Heart right ventricle (tissue), 16 donors: Measurements from ENCODE around the gene GRM3. TPM values are rescaled to one million over a fixed set of nuclear protein-coding genes. Genes with fewer than 3 reads are reported as not detected.

Experiments
- ATAC-seq, 8 donors: fragments of 200-7000 bp; cut with Tn5 transposase; one replicate each; pipeline ENCODE4 v1.9.1; 2020; ENCODE audit warnings: mild to moderate bottlenecking in 8 of 8, moderate library complexity in 8 of 8, moderate number of reproducible peaks in 1 of 8
- DNase-seq, 2 donors: peaks; one replicate each; pipeline ENCODE4 v3.0.0-alpha.2; 2020
- H3K27ac ChIP-seq, 10 donors: fragments of 200-600 bp; sonication (generic) in 2 of 10; one replicate each; pipeline versions ENCODE4 v1.5.0 to v1.8.0; 2020 to 2022; ENCODE audit warnings: mild to moderate bottlenecking in 3 of 10
- H3K27me3 ChIP-seq, 7 donors: fragments of 200-600 bp; one replicate each; pipeline ENCODE4 v1.8.0; 2021 to 2022; ENCODE audit warnings: mild to moderate bottlenecking in 2 of 7
- H3K36me3 ChIP-seq, 9 donors: fragments of 200-600 bp; sonication (generic) in 1 of 9; one replicate each; pipeline versions ENCODE4 v1.5.0 to v1.8.0; 2020 to 2022; ENCODE audit warnings: mild to moderate bottlenecking in 2 of 9
- H3K4me1 ChIP-seq, 9 donors: fragments of 200-600 bp; sonication (generic) in 1 of 9; one replicate each; pipeline versions ENCODE4 v1.5.0 to v1.8.0; 2020 to 2022; ENCODE audit warnings: mild to moderate bottlenecking in 4 of 9
- H3K4me3 ChIP-seq, 10 donors: fragments of 200-600 bp; sonication (generic) in 2 of 10; one replicate each; pipeline versions ENCODE4 v1.5.0 to v1.8.0; 2020 to 2022; ENCODE audit warnings: mild to moderate bottlenecking in 7 of 10, moderate library complexity in 2 of 10
- H3K9me3 ChIP-seq, 11 donors: fragments of 200-600 bp in 10 of 11; sonication (generic) in 2 of 11; one replicate each; pipeline versions ENCODE4 v1.5.0 to v1.8.0; 2013 to 2022; ENCODE audit warnings: mild to moderate bottlenecking in 2 of 11, control low read depth in 1 of 11, moderate library complexity in 1 of 11
- CTCF ChIP-seq, 9 donors: fragments of 200-600 bp; sonication (generic) in 2 of 9; IDR thresholded peaks; one replicate each; pipeline versions ENCODE4 v1.5.0 to v1.8.0; 2021 to 2022; ENCODE audit warnings: antibody characterized with exemption in 9 of 9, mild to moderate bottlenecking in 5 of 9, moderate library complexity in 1 of 9
- WGBS, 2 donors: extraction: QIAGEN DNeasy Blood & Tissue Kit; methylation state at CpG; one replicate each; pipeline ENCODE4 v1.1.7; 2013; ENCODE audit warnings: inconsistent platforms in 1 of 2; 5-methylcytosine and 5-hydroxymethylcytosine counted together
- intact Hi-C, 10 donors: fragments of 100-400 bp; cut with DNase I; formaldehyde crosslinking; loops; one replicate each; pipeline versions ENCODE4 v1.11.1 to v1.14.2; 2022
- polyA plus RNA-seq, 2 donors: library from polyadenylated mRNA; stranded (reverse); fragments of 200-250 nt; gene quantifications; one replicate each; pipeline ENCODE4 v1.2.3, GENCODE V29; 2013
- total RNA-seq, 10 donors: library from RNA; stranded (reverse); fragmentation: NEBNext Ultra II Directional in 3 of 10; extraction: Animal tissue kit (Norgen Biotek cat#: 25700) in 3 of 10; gene quantifications; one replicate each; pipeline versions ENCODE4 v1.2.1 to v1.2.4, GENCODE V29; 2021 to 2023
- donor health status: Arrhythmogenic right ventricular cardiomyopathy.
- donor health status: ischemic (EF 13 %, LVEDD 7.1; RV severe dilation, severe dysfunction).
- donor health status: healthy with polysubstance abuse.
- donor health status: DM: no; HTN: yes; CAD: no.
- donor health status: DM: no; HTN: no; CAD: no.
- donor health status: ischemic (EF 25% LVEDD 6.9; RV normal size, moderate dysfunction).
- donor health status: ischemic (EF 25% LVEDD 5.7; RV mildly dilated, moderate dysfunction).
- donor health status: healthy.
- donor health status: DM: yes; HTN: yes; CAD: no.
- donor health status: Ischemic cardiomyopathy.
- donor health status: ischemic (EF 35%, LVEDD 5.7; RV mildly dilated, moderate dysfunction).
- donor health status: nonischemic (EF 11% LVEDD 7.7; RV severe dilation, severe dysfunction).
- donor health status: DM: yes; HTN: yes; CAD: no.
- donor health status: PGD.
- donor health status: ischemic (EF 29% LVEDD 5.4; RV normal size, mild dysfunction).
- donor health status: nonischemic (EF 23%, LVEDD 6.1; RV moderate dilation, normal function).

Gene GRM3
- total and polyA plus RNA-seq, 12 donors: 0.01 to 0.24 (median 0.15) TPM; not detected in 9

DNA sequence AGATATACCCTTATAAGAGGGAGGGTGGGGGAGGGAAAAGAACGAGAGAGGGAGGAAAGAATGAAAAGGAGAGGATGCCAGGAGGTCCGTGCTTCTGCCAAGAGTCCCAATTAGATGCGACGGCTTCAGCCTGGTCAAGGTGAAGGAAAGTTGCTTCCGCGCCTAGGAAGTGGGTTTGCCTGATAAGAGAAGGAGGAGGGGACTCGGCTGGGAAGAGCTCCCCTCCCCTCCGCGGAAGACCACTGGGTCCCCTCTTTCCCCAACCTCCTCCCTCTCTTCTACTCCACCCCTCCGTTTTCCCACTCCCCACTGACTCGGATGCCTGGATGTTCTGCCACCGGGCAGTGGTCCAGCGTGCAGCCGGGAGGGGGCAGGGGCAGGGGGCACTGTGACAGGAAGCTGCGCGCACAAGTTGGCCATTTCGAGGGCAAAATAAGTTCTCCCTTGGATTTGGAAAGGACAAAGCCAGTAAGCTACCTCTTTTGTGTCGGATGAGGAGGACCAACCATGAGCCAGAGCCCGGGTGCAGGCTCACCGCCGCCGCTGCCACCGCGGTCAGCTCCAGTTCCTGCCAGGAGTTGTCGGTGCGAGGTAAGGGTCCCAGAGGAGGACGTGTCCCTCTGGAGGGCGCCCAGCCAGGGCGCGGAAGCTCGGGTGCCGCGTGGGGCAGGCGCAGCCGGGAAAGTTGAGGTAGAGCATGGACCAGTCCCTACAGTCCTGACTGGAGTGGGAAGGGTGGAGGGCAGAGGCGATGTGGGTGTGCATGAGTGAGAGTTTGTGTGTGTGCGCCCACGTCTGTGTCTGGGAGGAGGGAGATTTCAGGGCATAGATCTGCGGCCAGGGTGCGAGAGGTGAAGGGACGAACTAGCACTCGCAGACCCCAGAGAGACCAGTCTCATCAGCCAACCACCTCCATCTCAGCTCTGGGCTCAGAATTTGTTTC, 844 bp downstream of the GRM3 start:
- 1 to 2% methylated on average over 41 to 42 of the region's 42 CpGs for WGBS, 2 donors
- peak in 5 of 8 donors; percentile 17 to 67 (median 27) for ATAC-seq
- H3K27me3 ChIP-seq: peaks cover 0 to 76% (median 48%) of the 10 kb centered on the region in 7 donors
- intact Hi-C loops: no loop called here
- no peak overlapping the region for H3K27ac ChIP-seq
- H3K36me3 ChIP-seq: no peaks in the 10 kb centered on the region
- DNase-seq: no peak
- H3K9me3 ChIP-seq: no peaks in the 10 kb centered on the region
- TF ChIP-seq CTCF (IDR thresholded peaks at IDR 0.05): no peak
- peak overlapping the region in 7 of 10 donors; percentile 16 to 42 (median 33) for H3K4me3 ChIP-seq
- H3K4me1 ChIP-seq: peaks cover 0 to 21% (median 13%) of the 10 kb centered on the region in 9 donors

DNA sequence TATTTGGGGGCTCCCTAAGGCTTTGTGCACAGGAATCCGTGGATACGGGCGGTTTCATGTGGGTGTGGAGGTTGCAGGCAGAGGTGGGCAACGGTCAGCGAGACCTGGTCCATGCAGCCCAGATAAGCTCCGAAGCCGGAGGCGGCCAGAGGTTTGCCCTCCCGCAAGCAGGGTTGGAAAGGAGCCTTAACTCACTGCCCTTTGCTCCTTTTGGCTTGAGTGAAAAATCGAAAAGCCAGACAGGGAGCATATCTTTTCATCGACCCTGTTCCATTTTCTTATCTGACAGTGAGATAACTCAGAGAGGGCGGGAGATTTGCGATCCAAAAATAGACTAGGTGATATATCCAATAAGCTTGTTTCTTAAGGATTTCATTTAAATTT, 1.5 kb downstream of the GRM3 start:
- DNase-seq: no peak
- 11% methylated on average over 13 of the region's 13 CpGs for WGBS, 2 donors
- H3K36me3 ChIP-seq: no peaks in the 10 kb centered on the region
- ATAC-seq: no peak
- no peak for TF ChIP-seq CTCF (IDR thresholded peaks at IDR 0.05)
- no peak overlapping the region for H3K27ac ChIP-seq
- H3K27me3 ChIP-seq: peaks cover 0 to 69% (median 44%) of the 10 kb centered on the region in 7 donors
- H3K9me3 ChIP-seq: no peaks in the 10 kb centered on the region
- H3K4me1 ChIP-seq: peaks cover 0 to 21% (median 13%) of the 10 kb centered on the region in 9 donors
- intact Hi-C loops: no loop called here
- peak overlapping the region in 2 of 10 donors; percentile 41 for H3K4me3 ChIP-seq

GRCh38 chr7:86645676-86646276, 2.1 kb downstream of the GRM3 start:
- no peak for TF ChIP-seq CTCF (IDR thresholded peaks at IDR 0.05)
- no peak for ATAC-seq
- H3K9me3 ChIP-seq: no peaks in the 10 kb centered on the region
- H3K4me1 ChIP-seq: peaks cover 0 to 21% (median 13%) of the 10 kb centered on the region in 9 donors
- no peak overlapping the region for H3K27ac ChIP-seq
- DNase-seq: no peak
- peaks cover 0 to 64% (median 44%) of the 10 kb centered on the region in 7 donors for H3K27me3 ChIP-seq
- H3K4me3 ChIP-seq: no peak overlapping the region
- WGBS, 2 donors: 50 to 64% methylated on average over 2 of the region's 2 CpGs
- no peaks in the 10 kb centered on the region for H3K36me3 ChIP-seq
- intact Hi-C loops: no loop called here

GRCh38 chr7:86647385-86648094, 3.8 kb downstream of the GRM3 start:
- no peak for ATAC-seq
- Histone ChIP-seq H3K9me3 (no peaks in the 10 kb centered on the region), H3K36me3 (no peaks in the 10 kb centered on the region), H3K27ac (no peak overlapping the region), H3K27me3 (peaks cover 0 to 47% (median 31%) of the 10 kb centered on the region in 7 donors), H3K4me3 (no peak overlapping the region), H3K4me1 (peaks cover 0 to 21% (median 13%) of the 10 kb centered on the region in 9 donors)
- 74 to 82% methylated on average over 5 of the region's 5 CpGs for WGBS, 2 donors
- intact Hi-C loops: no loop called here
- no peak for TF ChIP-seq CTCF (IDR thresholded peaks at IDR 0.05)
- DNase-seq: no peak
